AG04450 (cell line): ENCODE data around the gene SLC44A3. TPM values are rescaled to one million over a fixed set of nuclear protein-coding genes. Genes with fewer than 3 reads are reported as not detected.

Source experiments
- CTCF ChIA-PET: fragments of 300-600, 350-600 bp; formaldehyde crosslinking; extraction: SDS; loops from one replicate; lab custom pipeline; 2022; ENCODE audit warnings: antibody characterized with exemption, inconsistent platforms; lab: Charles Lee
- POLR2A ChIA-PET: fragments of 350-600 bp; formaldehyde crosslinking; extraction: SDS; loops from one replicate; lab custom pipeline; 2021; ENCODE audit warnings: antibody characterized with exemption, inconsistent platforms; lab: Yijun Ruan, JAX
- DNase-seq: peaks from one replicate; pipeline ENCODE4 v3.0.0-alpha.2; 2011; ENCODE audit warnings: low read depth, low spot score
- H3K27ac ChIP-seq: one replicate; pipeline ENCODE4 v1.5.1; 2012; ENCODE audit warnings: low read depth, low read length, control low read depth
- H3K27me3 ChIP-seq: one replicate; pipeline ENCODE4 v1.6.0; 2012; ENCODE audit warnings: low read length; ENCODE audit not compliant: control insufficient read depth, insufficient read depth
- H3K4me3 ChIP-seq: 2 replicates; pipeline ENCODE4 v1.5.1; 2011; ENCODE audit warnings: mild to moderate bottlenecking, low read depth, low read length, control low read depth
- H3K9me3 ChIP-seq: 2 replicates; pipeline ENCODE4 v1.5.1; 2012; ENCODE audit warnings: low read length; ENCODE audit not compliant: control insufficient read depth, insufficient read depth
- CTCF ChIP-seq: IDR thresholded peaks from 2 replicates; pipeline ENCODE4 v1.5.1; 2011; ENCODE audit warnings: low read depth, low read length, control low read depth, inconsistent platforms
- polyA plus RNA-seq: library from polyadenylated mRNA; depleted of rRNA; stranded (reverse); fragments of >200 nt; gene quantifications from 2 replicates; pipeline ENCODE4 v1.2.3, GENCODE V29; 2011

SLC44A3 gene
- polyA plus RNA-seq, 1 experiment: 3.4 TPM

- CTCF ChIA-PET: interaction anchor here (0.5 to 5.5 kb wide), 4 partner anchors 9 to 484 kb away, joined by 3 to 45 read pairs (median 12); no protein-coding TSS in a partner anchor
- TF ChIP-seq CTCF: no peak
- H3K27me3 ChIP-seq: no peaks in the 10 kb centered on the region
- H3K9me3 ChIP-seq: no peaks in the 10 kb centered on the region
- peak overlapping the region; percentile 90 for H3K27ac ChIP-seq
- POLR2A ChIA-PET: interaction anchor here (1.1 to 3.7 kb wide), 5 partner anchors 10 to 61 kb away, joined by 3 to 18 read pairs (median 5); no protein-coding TSS in a partner anchor
- DNase-seq: peak; percentile 46
- no peak overlapping the region for H3K4me3 ChIP-seq
These were observed 43.8 kb downstream of the SLC44A3 start for GRCh38 chr1:94863919-94864318.

DNA sequence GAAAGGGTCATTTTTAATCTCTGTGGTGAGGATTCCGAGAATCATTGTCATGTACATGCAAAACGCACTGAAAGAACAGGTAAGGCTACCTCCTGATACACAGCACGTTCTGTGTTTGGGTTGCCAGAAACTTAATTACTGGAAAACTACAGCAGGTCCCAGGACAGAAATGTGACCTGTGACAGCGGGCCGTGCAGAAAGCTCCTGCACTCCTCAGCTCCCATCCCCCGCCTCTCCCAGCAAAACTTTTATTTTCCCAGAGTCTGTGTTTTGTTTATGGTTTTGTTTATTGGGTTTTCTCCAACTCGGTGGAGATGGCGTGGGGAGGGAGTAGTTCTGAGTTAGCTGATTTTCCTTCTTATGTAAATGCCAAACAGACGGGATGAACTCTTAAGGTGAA is 44.7 kb downstream of the SLC44A3 start:
- no peak for TF ChIP-seq CTCF
- Histone ChIP-seq H3K4me3 (no peak overlapping the region), H3K27ac (peak overlapping the region; percentile 41), H3K9me3 (no peaks in the 10 kb centered on the region), H3K27me3 (no peaks in the 10 kb centered on the region)
- no peak for DNase-seq
- ChIA-PET POLR2A (interaction anchor here (0.9 to 3.7 kb wide), 3 partner anchors 9 to 23 kb away, joined by 3 to 18 read pairs (median 11); no protein-coding TSS in a partner anchor), CTCF (interaction anchor here (0.7 to 5.5 kb wide), 4 partner anchors 10 to 369 kb away, joined by 3 to 45 read pairs (median 11); partner anchors contain the start of gene RWDD3)

DNA sequence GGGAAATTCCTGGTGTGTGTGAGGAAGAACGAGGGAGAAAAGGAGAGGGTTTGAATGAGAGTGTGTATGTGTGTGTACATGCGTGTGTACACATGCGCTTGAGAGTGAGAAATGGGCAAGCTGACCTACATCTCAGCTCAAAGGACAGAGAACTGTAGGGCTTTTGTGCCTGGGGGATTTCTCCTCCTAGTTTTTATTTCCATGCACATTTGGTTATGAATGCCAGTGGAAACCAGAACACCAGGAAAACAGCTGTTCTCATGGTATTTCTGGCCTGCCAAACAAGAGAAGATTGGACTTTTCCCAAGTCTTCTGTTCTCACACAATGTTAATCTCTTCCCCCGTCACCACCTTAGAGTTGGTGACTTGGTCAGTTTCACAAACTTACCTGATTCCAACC is 45.2 kb downstream of the SLC44A3 start:
- Histone ChIP-seq H3K4me3 (no peak overlapping the region), H3K27me3 (no peaks in the 10 kb centered on the region), H3K9me3 (no peaks in the 10 kb centered on the region), H3K27ac (peak overlapping the region; percentile 59)
- ChIA-PET POLR2A (interaction anchor here (0.9 to 3.7 kb wide), 2 partner anchors 11 to 23 kb away, joined by 3 to 18 read pairs; no protein-coding TSS in a partner anchor), CTCF (interaction anchor here (1.6 to 5.5 kb wide), 3 partner anchors 11 to 178 kb away, joined by 9 to 45 read pairs (median 13); no protein-coding TSS in a partner anchor)
- TF ChIP-seq CTCF: no peak
- no peak for DNase-seq

DNA sequence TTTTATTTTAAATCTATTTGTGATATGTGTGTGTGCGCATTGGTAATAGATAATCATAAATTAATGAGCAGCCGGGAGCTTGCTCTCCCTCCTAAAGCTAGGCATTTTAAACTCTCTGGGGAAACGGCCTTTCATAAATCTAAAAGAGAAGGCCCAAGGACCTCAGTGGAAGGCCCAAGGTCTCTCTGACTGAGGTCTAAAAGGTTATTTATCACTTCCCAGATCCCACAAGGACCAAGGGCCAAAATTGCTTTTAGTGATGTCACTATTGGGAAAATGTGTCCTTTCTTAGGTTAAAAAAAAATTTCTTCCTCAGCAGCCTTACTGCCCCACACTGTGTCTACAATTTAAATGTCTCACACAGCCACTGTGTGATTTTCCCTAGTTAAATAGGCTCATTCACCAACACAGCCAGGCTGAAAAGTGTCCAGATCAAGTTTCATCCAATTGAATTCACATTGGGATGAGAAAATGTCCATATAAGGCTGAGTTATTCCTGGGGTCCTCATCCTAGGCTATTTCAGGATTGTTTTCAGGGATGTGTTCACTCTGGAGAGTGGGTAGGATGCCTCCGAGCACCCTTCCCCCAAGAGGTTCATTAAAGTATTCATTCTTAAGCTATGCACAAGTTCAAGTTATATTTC is 46.1 kb downstream of the SLC44A3 start:
- peak; percentile 66 for DNase-seq
- POLR2A ChIA-PET: no interaction called here
- no peak for TF ChIP-seq CTCF

DNA sequence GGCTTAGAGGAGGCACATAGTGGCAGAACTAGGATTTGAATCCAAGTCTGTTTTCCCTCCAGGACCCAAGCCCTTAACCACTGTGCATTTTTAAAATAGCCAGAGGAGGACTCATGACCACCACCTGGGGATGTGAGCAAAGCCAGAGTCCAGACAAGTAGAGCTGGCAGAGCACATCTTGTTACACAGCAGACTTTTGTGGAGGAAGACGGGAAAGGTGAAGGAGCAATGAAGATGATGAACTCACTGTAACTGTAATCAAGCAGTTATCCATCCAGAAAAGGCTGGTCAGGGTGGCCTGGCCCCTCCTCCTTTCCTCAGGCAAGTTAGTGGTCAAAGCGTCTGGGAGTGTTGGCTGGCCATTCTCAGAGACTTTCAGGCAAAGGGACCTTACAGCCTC is 50.9 kb downstream of the SLC44A3 start:
- H3K9me3 ChIP-seq: no peaks in the 10 kb centered on the region
- DNase-seq: no peak
- CTCF ChIA-PET: no interaction called here
- H3K27me3 ChIP-seq: no peaks in the 10 kb centered on the region
- TF ChIP-seq CTCF: no peak
- H3K27ac ChIP-seq: no peak overlapping the region
- H3K4me3 ChIP-seq: no peak overlapping the region
- POLR2A ChIA-PET: no interaction called here

More for the DNA sequence above, 46.1 kb downstream of the SLC44A3 start:
- CTCF ChIA-PET: interaction anchor here (1.6 to 5.5 kb wide), 2 partner anchors 12 to 177 kb away, joined by 9 to 45 read pairs; no protein-coding TSS in a partner anchor
- H3K9me3 ChIP-seq: no peaks in the 10 kb centered on the region
- peak overlapping the region; percentile 82 for H3K27ac ChIP-seq
- no peak overlapping the region for H3K4me3 ChIP-seq
- no peaks in the 10 kb centered on the region for H3K27me3 ChIP-seq
